ENCODE results near the gene KRT15. TPM values are rescaled to one million over a fixed set of nuclear protein-coding genes. Genes with fewer than 3 reads are reported as not detected.

KRT15 gene
- total and polyA plus RNA-seq, 9 of the 15 experiments (the other 6 are each of a cell fraction or from before 2014, with no cell fraction given): 0.28 to 4.4 (median 0.56) TPM

GRCh38 chr17:41496803-41497484, 21.7 kb downstream of the KRT15 start (continued):
- no peak for TF ChIP-seq MYBL2 (IDR thresholded peaks at IDR 0.05; ENCODE audit: low read depth)
- no peak for TF ChIP-seq MYBL2 (CRISPR knock-in tag; IDR thresholded peaks at IDR 0.05; ENCODE audit: borderline replicate concordance)
- no peak for TF ChIP-seq CEBPG (CRISPR knock-in tag; IDR thresholded peaks at IDR 0.05)
- TF ChIP-seq CEBPG (tag; conservative IDR thresholded peaks at IDR 0.05 in 1 of 2, IDR thresholded peaks at IDR 0.05 in 1 of 2): no peak
- peak; percentile 61; the same call in 1 of the 2 replicates for TF ChIP-seq CREB3L1 (IDR thresholded peaks at IDR 0.05; ENCODE audit: borderline replicate concordance, low read depth)
- TF ChIP-seq TAF15 (IDR thresholded peaks at IDR 0.05; ENCODE audit: low read depth, low read length): no peak
- no peak for TF ChIP-seq MLX (CRISPR knock-in tag; conservative IDR thresholded peaks at IDR 0.05)
- no peak for TF ChIP-seq PML (IDR thresholded peaks at IDR 0.05; ENCODE audit: low read length)
- peak; percentile 81; the same call in 1 of the 2 replicates for TF ChIP-seq ESRRA (IDR thresholded peaks at IDR 0.05; ENCODE audit: borderline replicate concordance, low read depth)
- TF ChIP-seq LCOR (CRISPR knock-in tag; IDR thresholded peaks at IDR 0.05): no peak
- no peak for TF ChIP-seq RBM22 (IDR thresholded peaks at IDR 0.05; ENCODE audit: low read depth, low read length, poor library complexity, severe bottlenecking)
- TF ChIP-seq STAG1 (CRISPR knock-in tag; IDR thresholded peaks at IDR 0.05; ENCODE audit: borderline replicate concordance): no peak
- no peak for TF ChIP-seq PTRF (tag; IDR thresholded peaks at IDR 0.05)
- TF ChIP-seq THAP12 (CRISPR knock-in tag; IDR thresholded peaks at IDR 0.05): no peak
- TF ChIP-seq HES1 (IDR thresholded peaks at IDR 0.05; ENCODE audit: low read depth): no peak
- no peak for TF ChIP-seq CBX5 (IDR thresholded peaks at IDR 0.05; ENCODE audit: borderline replicate concordance, low read depth)
